Hepatocyte (in vitro differentiated cells): ENCODE results near the gene PRDM16.

ENCODE experiments used
- EZH2 ChIP-seq: fragments of 200-600 bp; sonication (generic); IDR thresholded peaks from 2 replicates; pipeline ENCODE4 v1.6.1; 2016; ENCODE audit warnings: antibody characterized with exemption, mild to moderate bottlenecking, borderline replicate concordance
- TF ChIP-seq, protein P1 (sequence below): fragments of 200-600 bp; sonication (generic); IDR thresholded peaks from 2 replicates; pipeline ENCODE4 v1.5.1; 2016; ENCODE audit warnings: antibody characterized with exemption, mild to moderate bottlenecking; ENCODE audit not compliant: poor library complexity

DNA sequence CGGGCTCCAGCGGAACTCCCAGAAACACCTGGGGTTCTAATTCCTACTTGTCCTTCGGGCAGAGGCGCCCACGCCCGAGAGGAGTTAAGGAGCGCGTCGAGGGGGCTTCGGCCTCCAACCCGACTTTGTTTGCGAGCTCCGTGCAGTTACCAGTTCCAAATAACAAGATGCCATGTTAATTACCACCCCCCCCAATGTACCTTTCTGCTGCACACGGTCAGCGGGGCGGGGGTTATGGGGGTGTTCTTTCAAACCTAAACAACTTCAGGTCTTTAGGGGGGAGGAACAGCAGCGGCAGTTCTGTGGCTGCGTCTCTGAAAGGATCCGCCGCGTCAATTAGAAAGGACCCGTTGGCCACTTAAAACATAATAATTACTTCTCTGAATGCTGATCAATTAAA lies 114.8 kb downstream of the PRDM16 start:
- TF ChIP-seq, protein P1, sequence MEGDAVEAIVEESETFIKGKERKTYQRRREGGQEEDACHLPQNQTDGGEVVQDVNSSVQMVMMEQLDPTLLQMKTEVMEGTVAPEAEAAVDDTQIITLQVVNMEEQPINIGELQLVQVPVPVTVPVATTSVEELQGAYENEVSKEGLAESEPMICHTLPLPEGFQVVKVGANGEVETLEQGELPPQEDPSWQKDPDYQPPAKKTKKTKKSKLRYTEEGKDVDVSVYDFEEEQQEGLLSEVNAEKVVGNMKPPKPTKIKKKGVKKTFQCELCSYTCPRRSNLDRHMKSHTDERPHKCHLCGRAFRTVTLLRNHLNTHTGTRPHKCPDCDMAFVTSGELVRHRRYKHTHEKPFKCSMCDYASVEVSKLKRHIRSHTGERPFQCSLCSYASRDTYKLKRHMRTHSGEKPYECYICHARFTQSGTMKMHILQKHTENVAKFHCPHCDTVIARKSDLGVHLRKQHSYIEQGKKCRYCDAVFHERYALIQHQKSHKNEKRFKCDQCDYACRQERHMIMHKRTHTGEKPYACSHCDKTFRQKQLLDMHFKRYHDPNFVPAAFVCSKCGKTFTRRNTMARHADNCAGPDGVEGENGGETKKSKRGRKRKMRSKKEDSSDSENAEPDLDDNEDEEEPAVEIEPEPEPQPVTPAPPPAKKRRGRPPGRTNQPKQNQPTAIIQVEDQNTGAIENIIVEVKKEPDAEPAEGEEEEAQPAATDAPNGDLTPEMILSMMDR: no peak
- TF ChIP-seq EZH2: no peak
